Subcutaneous adipose tissue (tissue), 4 donors: ENCODE data around the gene ANO2. TPM values are rescaled to one million over a fixed set of nuclear protein-coding genes. Genes with fewer than 3 reads are reported as not detected.

Experiments used
- total RNA-seq, 4 donors: library from RNA; depleted of rRNA; stranded (reverse); fragments of >200 nt; gene quantifications; one replicate each; pipeline ENCODE4 v1.1.0, GENCODE V29; 2016
- TF ChIP-seq, protein P1 (sequence below): fragments of 450-650 bp; IDR thresholded peaks from one replicate; pipeline ENCODE4 v1.5.1; 2016; ENCODE audit warnings: low read depth, mild to moderate bottlenecking, control low read depth, antibody characterized with exemption, moderate library complexity

Gene ANO2
- total RNA-seq, 4 donors from 2014 or later, result 9.3 to 69.3 (median 21.8) TPM

DNA sequence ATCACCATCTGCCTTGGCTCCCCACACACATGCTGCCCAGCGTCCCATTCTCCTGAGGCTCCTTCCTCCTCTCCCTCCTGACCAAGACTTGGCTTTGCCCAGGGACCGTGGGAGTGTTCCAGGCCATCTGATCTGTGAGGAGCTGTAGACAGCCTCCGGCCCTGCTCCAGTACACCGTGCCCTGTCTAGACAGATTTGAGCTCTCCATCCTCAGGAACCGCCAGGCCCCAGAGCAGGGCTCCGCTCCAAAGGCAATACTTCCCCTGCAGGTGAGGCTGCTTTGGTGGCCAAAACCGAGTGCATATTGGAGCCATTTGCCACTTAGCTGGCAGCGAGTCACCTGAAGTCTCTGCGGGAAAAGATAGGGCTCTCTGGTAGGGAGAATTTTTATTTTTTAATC, 147.4 kb downstream of the ANO2 start:
- TF ChIP-seq, protein P1, sequence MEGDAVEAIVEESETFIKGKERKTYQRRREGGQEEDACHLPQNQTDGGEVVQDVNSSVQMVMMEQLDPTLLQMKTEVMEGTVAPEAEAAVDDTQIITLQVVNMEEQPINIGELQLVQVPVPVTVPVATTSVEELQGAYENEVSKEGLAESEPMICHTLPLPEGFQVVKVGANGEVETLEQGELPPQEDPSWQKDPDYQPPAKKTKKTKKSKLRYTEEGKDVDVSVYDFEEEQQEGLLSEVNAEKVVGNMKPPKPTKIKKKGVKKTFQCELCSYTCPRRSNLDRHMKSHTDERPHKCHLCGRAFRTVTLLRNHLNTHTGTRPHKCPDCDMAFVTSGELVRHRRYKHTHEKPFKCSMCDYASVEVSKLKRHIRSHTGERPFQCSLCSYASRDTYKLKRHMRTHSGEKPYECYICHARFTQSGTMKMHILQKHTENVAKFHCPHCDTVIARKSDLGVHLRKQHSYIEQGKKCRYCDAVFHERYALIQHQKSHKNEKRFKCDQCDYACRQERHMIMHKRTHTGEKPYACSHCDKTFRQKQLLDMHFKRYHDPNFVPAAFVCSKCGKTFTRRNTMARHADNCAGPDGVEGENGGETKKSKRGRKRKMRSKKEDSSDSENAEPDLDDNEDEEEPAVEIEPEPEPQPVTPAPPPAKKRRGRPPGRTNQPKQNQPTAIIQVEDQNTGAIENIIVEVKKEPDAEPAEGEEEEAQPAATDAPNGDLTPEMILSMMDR, result no peak

DNA sequence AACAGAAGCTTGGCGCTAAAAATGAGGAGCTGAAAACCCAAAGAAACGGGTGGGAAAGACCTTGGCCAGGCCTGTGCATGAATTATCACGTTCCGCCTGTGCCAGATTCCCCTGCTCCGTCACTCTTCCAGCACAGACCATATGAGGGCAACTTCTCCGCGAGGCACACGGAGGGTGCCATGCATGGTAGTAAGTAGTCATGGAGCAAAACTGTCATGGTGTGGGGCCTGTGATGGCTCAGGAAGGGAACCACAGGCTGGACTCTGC, 148.2 kb downstream of the ANO2 start:
- TF ChIP-seq, protein P1, result no peak

DNA sequence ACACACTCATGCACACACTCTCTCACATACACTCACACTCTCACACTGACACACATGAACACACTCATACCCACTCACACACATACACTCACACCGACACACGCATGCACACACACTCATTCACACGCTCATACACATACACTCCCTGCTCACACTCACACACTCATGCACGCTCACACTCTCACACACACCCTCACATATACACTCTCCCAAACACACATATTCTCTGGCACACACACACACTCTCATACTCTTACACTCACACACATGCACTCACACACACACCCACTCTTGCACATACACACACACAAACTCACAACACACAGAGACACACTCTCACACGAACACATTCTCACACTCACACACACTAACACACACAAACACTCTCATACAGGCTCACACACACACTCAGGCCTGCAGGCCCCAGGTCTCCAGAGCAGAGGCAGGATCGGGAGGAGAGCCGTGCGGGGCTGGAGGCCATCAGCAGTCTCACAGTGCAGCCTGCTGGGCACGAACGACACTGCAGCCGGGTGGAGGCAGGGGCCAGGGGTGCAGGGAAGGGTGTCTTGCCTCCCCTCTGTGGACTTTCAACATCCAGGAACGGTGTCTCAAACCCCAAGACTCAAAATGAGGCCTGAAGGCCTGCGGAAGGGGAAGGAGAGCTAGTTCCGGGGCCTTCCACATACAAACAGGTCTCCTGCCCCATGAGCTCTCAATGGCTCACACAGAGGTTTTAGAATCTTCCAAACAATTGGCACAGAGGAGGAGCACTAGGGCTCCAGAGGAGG, 148.7 kb downstream of the ANO2 start:
- TF ChIP-seq, protein P1, result no peak

DNA sequence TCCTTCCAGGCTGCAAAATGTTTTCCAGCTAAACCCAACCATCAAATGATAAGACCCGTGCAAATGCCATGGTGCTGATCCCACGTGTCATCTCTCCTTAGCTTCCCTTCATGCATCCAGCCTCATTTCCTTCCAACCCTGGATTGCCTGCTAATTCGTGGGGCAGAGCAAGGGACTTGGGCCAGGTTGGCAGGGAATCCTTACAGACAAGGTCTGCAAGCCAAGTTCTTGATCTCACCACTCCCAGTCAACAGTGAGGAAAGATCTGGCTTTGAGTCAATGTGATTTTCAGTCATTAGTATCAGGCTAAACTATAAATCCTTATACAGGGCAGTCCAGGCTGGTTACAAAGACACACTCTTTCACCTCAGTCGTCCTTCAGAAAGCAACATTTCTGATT, 150.9 kb downstream of the ANO2 start:
- TF ChIP-seq, protein P1, result no peak

DNA sequence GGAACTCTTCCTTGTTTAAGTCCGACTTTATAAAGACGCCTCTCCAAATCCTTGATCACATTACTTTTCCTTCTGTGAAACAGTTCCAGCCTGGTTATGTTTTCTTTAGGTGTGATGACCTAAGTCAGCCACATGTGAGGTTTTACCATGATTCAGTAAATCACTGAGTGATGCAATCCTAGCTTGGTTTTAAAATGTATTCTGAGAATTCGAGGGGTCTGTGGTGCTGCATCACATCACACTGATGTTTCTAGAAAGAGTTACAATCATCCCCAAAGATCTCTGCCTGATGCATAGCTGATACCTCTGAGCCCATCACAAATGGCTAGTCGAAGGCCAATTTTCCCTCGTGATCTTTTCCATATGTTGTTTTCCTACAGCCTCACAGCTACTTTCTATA, 152.7 kb downstream of the ANO2 start:
- TF ChIP-seq, protein P1, result no peak

DNA sequence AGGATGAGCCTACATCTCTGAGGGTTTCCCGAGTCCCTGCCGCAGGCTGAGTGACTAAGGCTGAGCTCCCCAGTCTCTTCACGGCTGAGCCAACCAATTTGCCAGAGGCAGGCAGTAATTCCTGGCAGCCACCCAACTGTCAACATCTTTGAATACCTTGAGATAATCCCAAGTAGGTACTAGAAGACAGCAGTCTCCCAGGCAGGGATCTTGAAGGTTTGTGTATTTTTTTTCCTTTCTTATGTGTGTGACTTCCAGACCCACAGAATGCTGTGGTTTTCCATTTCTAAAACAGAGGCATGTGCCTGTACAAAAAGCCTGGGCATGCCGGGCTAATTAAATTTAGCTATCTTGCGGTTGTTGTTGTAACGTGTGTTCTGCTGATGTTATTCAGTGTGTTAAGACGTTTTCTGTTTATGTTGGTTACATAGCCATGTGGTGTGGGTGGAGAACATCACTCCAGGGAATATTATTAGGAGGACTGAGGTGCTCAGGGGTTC, 155.5 kb downstream of the ANO2 start:
- TF ChIP-seq, protein P1, result no peak

DNA sequence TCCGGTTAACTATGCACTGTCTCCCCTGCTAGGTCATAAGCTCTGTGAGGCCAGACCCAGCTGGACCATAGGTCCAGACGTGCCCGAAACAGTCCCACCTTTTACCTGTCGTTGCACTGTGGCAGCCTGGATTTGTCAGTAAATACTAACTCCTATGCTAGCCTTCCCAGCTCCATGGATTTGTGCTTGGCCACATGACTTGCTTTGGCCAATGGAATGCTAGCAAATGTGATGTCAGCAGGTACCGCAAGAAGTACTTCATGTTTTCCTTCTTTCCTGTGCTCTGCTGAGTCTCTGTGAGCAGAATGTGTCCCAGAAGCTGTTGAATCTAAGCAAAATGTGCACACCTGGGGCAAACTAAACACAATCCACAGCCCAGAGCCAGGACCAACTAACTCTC, 157.2 kb downstream of the ANO2 start:
- TF ChIP-seq, protein P1, result no peak
